Neutrophil (primary cell): ENCODE measurements around the gene PIMREG.

Source experiments
- H3K27ac ChIP-seq: fragments of 200-600 bp; sonication (generic); 2 replicates; pipeline ENCODE4 v1.5.1; 2016; ENCODE audit warnings: mild to moderate bottlenecking, moderate library complexity
- H3K27me3 ChIP-seq: fragments of 200-600 bp; sonication (generic); 2 replicates; pipeline ENCODE4 v1.6.0; 2016; ENCODE audit warnings: mild to moderate bottlenecking
- H3K36me3 ChIP-seq: fragments of 200-600 bp; sonication (generic); 2 replicates; pipeline ENCODE4 v1.5.1; 2017
- H3K4me1 ChIP-seq, 2 experiments: fragments of 200-600 bp in 1 of 2; sonication (generic) in 1 of 2; 1 replicate in 1 of 2; 2 replicates in 1 of 2; pipeline versions ENCODE4 v1.5.1 to v1.6.1; 2013 to 2016; ENCODE audit warnings: low read depth in 1 of 2, low read length in 1 of 2, mild to moderate bottlenecking in 1 of 2, moderate library complexity in 1 of 2; ENCODE audit not compliant: control insufficient read depth in 1 of 2, insufficient read depth in 1 of 2
- H3K4me3 ChIP-seq, 2 experiments: fragments of 200-600 bp in 1 of 2; sonication (generic) in 1 of 2; 1 replicate in 1 of 2; 2 replicates in 1 of 2; pipeline ENCODE4 v1.5.1; 2013 to 2016; ENCODE audit warnings: low read depth in 1 of 2, low read length in 1 of 2, mild to moderate bottlenecking in 1 of 2, moderate library complexity in 1 of 2
- H3K9me3 ChIP-seq: fragments of 200-600 bp; sonication (generic); 2 replicates; pipeline ENCODE4 v1.5.1; 2016
- CTCF ChIP-seq: fragments of 200-600 bp; sonication (generic); IDR thresholded peaks from 2 replicates; pipeline ENCODE4 v1.5.1; 2016; ENCODE audit warnings: antibody characterized with exemption

The PIMREG gene

GRCh38 chr17:6474376-6474775, 30.1 kb downstream of the PIMREG start:
- Histone ChIP-seq H3K4me3 (no peak overlapping the region), H3K36me3 (no peaks in the 10 kb centered on the region), H3K9me3 (no peaks in the 10 kb centered on the region), H3K27me3 (no peaks in the 10 kb centered on the region), H3K4me1 (no peaks in the 10 kb centered on the region), H3K27ac (no peak overlapping the region)
- no peak for TF ChIP-seq CTCF

GRCh38 chr17:6474906-6475305, 30.7 kb downstream of the PIMREG start:
- no peak for TF ChIP-seq CTCF
- Histone ChIP-seq H3K27me3 (no peaks in the 10 kb centered on the region), H3K27ac (no peak overlapping the region), H3K36me3 (no peaks in the 10 kb centered on the region), H3K4me1 (no peaks in the 10 kb centered on the region), H3K9me3 (no peaks in the 10 kb centered on the region), H3K4me3 (no peak overlapping the region)

DNA sequence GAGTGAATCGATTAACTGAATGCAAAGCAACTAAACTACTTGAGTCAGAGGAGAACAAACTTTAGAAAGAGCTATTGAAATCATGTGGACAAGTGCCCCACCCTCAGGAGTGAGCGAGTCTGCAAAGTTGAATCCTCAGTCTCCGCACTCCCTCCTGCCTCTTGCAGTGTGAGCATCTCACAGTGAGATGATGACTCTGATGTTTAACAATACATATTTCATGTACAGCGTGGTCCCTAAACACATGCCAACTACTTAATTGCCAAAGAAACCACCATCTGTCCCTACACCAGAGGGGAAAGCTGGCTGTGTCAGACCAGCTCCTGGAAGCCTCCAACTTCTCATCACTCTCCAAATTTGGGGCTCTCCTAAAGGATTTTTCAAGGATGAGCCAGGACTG, 31.2 kb downstream of the PIMREG start:
- no peak overlapping the region for H3K27ac ChIP-seq
- no peaks in the 10 kb centered on the region for H3K4me1 ChIP-seq
- no peak overlapping the region for H3K4me3 ChIP-seq
- H3K27me3 ChIP-seq = no peaks in the 10 kb centered on the region
- H3K36me3 ChIP-seq = no peaks in the 10 kb centered on the region
- no peak for TF ChIP-seq CTCF
- H3K9me3 ChIP-seq = no peaks in the 10 kb centered on the region

DNA sequence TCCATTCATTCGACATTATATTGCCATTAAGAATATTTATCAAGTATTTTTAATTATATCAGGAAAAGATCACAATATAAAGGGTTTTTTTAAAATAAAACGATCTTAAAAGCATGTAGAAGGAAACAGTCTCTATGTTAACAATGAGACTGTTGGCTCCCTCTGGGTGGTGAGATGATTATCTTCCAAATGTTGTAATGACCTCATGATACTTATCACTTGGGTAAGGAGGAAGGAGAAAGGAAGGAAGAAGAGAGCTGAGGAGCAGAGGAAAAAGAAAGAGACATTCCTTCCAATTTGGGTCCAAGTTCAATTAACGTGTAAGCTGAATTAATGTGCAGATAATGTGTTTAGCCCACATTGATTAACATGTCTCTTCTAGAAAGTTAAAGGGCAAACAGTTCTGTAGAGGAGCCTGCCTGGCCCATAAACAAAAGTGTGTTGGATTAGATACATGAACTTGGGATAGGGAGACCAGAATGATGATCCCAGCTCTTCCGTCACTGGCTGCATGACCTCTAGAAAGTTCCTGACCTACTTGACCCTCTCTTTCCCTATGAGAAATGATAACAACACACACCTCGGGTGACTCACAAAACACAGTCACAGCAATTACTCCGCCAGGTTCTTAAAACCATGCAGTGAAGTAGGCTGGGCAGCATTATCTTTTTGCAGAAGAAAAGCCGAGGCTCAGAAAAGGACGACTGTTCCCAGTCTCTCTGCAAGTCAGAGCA, 32.0 kb downstream of the PIMREG start:
- H3K27ac ChIP-seq = no peak overlapping the region
- no peaks in the 10 kb centered on the region for H3K27me3 ChIP-seq
- H3K9me3 ChIP-seq = no peaks in the 10 kb centered on the region
- no peaks in the 10 kb centered on the region for H3K4me1 ChIP-seq
- TF ChIP-seq CTCF = no peak
- H3K4me3 ChIP-seq = no peak overlapping the region
- no peaks in the 10 kb centered on the region for H3K36me3 ChIP-seq

- no peaks in the 10 kb centered on the region for H3K27me3 ChIP-seq
- no peak overlapping the region for H3K4me3 ChIP-seq
- no peak for TF ChIP-seq CTCF
- H3K36me3 ChIP-seq = no peaks in the 10 kb centered on the region
- H3K4me1 ChIP-seq = no peaks in the 10 kb centered on the region
- no peak overlapping the region for H3K27ac ChIP-seq
- H3K9me3 ChIP-seq = no peaks in the 10 kb centered on the region
Measured at GRCh38 chr17:6476810-6477179, 32.5 kb downstream of the PIMREG start.
